Inflammatory macrophage treated with lipopolysaccharide for 1 hour (primary cell): ENCODE data around the gene SERPINB2.
"Not testable (repeated sequence)": the region's sequence is repeated elsewhere in the genome, so short reads cannot be mapped to it uniquely, and the experiment has no call there.

Source experiments
- DNase-seq, 2 donors: peaks; one replicate each; pipeline ENCODE4 v3.0.0-alpha.2; 2020 to 2022

SERPINB2 gene

DNA sequence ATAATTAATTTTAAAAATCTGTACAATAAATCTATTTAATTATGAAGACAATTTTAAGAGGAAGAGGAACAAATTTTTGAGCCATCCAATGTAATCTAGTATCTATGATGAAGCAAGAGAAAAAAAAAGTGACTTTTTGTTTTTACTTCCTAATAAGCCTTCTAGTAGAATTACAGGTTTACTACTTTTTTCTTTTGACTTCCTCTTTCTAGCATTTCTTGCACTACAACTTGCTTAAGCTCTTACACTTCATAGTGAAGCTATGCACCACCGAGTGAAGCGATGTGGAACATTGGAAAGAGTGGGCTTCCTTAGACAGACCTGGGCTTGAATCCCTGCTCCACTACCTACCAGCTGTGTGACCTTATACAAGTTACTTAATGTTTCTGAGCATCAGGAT, 2.1 kb downstream of the SERPINB2 start:
- peak; percentile 68 to 77 for DNase-seq

DNA sequence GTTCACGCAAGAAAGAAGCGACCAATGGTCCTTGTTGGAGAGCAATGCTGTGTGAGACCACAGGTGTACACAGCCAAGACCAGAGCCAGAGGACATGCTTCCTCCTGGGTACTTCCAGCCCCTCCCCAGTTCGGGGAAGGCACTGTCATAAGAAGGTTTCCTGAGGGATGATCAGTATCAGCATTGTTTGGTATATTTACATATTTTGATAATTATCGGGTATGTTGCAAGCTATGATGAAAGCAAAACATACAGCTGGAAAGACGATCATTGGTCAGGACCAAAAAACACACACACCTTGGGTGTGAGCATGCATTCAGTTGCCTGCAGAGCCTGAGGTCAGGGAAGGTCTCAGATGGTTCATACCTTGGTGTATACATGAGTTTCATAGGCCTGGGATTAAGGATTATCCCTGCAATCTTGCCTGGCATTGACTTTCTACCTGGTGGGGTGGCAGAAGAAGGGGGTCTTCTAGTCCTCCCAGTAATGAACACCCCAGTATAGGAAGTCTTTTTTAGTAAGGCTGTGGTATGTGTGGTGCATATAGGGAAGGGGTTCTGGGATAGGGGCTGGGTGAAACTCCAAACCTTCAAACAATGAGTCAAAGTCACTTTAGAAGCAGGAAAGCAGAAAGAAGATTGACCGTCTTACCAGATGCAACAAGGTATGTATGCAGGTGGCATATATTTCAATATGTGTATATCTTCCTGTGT, 2.9 kb downstream of the SERPINB2 start:
- DNase-seq: no peak

DNA sequence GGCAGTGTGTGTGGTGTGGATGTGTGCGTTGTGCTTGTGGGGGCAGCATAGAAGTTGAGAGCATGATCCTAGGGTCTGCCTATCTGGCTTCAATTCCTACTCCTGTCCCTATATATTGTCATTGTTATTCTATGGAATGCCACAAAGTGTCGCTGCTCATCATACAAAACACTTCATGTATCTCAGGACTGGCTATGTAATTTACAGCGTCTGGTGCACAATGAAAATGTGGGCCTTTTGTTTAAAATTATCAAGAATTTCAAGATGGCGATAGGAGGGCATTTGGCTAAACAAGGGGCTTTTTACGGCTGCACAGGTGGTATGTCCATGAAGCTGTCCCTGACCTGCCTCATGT, 3.4 kb downstream of the SERPINB2 start:
- DNase-seq: peak in 1 of 2 donors; percentile 34

DNA sequence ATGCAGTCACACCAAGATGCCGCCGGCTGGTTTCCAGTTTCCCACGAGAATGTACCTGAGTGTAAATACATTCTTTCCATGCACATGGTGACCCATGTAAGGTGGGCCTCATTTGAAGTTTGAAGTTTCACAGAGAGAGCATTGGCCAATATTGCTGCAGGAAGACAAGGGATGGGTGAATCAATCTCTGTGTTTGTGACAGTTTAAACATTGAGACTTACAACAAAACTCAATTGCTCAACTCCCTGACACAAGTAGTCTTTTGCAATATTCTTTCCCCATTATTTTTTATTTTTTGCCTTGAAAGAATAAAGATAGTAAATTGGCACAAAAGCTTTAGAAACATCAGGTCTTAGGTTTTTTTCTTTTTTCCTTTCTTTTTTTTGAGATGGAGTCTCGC, 5.1 kb downstream of the SERPINB2 start:
- peak; percentile 52 to 74 for DNase-seq

DNA sequence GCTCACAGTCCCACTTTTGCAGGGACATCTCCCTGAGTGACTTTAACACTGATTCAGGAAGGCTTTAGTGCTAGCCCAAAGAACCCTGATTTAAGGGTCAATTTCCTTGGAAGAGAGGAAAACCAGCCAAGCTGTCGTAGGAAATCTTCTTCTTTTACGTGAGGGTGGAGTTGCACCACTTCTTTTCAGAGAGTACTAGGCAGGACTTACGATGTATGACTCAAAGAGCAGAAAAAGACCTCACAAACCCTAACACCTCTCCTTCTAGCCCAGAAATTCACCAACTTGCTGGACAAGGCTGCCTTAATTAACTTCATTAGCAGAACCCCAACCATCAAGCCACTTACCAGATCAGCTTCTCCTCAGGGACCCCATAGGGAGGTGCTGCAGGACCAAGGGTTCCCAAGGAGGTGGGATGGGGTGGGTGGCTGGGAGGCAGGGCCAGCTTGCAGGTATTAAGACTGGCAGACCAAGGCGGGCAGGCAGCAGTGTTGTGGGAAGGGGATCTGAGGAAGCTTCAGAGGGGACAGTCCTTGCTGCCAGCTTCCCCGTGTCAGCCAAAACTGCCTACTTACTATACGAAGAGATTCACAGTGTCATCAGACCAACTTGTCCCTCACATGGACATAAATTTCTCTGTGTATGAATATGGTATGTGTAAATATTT, 6.7 kb downstream of the SERPINB2 start:
- DNase-seq: no peak

DNA sequence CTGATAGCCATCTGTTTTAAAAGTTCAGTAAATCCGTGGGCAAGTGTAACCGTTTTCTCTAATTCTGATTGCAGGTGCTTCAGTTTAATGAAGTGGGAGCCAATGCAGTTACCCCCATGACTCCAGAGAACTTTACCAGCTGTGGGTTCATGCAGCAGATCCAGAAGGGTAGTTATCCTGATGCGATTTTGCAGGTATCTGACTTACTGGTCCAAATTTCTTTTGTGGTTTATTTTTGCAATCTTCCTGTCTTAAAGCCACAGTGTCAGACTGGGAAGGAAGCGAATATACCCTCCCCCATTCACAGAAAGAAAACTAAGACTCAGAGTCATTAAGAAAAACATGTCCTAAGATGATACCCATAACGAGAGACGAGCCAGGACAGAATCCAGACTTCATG, 7.7 kb downstream of the SERPINB2 start:
- DNase-seq: no peak

DNA sequence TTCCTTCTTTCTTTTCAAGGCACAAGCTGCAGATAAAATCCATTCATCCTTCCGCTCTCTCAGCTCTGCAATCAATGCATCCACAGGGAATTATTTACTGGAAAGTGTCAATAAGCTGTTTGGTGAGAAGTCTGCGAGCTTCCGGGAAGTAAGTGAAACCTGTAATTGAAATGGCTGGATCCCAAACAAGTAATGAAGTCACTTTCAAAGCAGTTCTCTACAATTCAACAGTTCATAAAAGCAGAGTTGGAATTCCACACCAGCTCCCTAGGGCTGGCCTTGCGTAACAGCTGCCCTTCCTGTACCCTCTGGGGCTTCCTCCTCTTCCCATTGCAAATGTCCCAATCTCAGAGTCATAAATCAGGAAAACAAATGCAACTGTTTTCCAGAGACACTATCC, 9.6 kb downstream of the SERPINB2 start:
- DNase-seq: no peak

DNA sequence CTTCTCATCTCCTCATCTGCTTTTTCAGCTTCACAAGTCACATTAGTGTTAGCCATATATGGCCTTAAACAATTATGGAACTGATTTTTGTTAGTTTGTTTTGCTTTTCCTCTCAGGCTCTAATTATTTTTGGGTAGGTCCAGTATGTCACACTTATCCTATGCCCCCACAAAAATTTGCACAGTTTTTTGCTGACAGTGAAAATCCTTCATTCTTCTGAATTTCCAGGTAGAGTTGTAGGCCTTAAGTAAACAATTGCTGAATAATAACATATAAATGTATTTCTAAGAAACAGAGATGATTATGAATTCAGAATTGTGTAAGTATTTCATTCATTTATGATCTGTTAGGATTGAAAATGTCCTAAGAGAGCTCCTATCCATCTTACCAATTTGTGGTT, 11.7 kb downstream of the SERPINB2 start:
- DNase-seq: no peak

DNA sequence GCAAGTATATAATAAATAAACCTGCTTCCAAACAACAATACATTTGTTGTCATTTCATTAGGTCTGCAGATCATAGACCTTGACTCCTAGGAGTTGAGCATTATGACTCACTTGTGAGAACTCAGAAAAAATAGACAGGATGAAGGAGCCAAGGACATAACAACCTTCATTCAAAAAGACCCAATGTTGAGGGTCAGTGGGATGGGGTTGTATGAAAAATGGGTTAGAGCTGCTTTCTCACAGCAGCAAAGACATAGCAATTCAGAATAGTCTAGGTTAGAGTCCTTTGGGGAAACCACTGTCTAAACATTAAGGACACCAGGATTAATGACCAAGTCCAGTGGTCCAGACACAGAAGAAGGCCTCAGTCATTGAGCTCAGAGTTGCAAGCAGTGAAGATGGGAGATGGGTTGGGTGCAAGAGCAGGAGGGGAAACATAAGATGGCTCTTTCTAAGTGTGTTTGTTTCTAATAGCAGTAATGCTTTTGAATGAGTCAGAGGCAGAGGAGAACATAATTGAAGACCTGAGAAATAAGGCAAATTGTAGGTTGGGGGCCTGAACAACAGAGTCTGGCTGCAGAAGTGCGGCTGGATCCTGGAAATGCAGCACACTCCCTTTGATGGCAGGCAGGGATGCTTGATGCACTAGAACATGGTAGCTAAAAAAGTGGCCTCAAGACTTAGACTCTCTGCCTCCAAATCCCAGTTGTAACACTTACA, 16.5 kb downstream of the SERPINB2 start:
- DNase-seq: no peak

DNA sequence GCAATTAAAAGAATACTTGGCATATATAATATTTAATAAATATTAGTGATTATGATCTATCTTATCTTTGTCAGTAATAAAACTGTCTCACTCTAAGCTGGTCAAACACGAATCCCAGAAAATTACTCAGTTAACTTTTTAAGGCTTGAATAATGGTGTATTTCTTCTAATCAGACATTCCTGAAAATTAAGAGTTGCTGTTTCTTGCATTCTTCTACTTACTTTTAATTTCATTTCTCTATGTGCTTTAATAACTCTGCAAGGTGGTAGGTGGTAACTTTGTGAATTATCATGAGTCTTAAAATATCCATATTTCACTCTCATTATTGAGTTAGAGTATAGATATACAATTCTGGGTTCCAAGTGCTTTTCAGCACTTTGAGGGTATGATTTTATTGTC, 17.2 kb downstream of the SERPINB2 start:
- DNase-seq: no peak

DNA sequence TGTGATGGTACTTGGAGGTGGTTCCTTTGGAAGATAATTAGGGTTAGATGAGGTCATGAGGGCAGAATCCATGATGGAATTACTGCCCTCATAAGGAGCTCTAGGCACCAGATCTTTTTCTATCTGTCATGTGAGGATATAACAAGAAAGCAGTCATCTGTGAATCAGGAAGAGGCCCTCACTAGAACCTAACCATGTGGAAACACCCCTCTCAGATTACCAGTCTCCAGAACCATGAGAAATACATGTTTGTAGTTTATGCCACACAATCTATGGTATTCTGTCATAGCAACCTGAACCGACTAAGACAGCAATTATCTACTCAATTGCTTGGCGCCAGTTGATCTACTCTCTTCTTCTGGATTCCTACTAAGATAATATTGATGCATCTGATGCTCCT, 17.9 kb downstream of the SERPINB2 start:
- DNase-seq: no peak

DNA sequence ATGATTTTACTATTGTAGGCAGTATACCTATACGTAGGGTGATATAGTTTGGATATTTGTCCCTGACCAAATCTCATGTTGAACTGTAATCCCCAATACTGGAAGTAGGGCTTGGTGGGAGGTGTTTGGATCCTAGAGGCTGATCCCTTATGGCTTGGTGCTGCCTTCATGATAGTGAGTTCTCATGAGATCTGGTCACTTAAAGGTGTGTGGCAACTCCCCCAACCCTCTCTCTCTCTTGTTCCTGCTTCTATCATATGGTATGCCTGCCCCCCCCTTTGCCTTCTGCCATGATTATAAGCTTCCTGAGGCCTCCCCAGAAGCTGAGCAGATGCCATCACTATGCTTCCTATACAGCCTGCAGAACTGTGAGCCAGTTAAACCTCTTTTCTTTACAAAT, 18.6 kb downstream of the SERPINB2 start:
- no peak for DNase-seq

DNA sequence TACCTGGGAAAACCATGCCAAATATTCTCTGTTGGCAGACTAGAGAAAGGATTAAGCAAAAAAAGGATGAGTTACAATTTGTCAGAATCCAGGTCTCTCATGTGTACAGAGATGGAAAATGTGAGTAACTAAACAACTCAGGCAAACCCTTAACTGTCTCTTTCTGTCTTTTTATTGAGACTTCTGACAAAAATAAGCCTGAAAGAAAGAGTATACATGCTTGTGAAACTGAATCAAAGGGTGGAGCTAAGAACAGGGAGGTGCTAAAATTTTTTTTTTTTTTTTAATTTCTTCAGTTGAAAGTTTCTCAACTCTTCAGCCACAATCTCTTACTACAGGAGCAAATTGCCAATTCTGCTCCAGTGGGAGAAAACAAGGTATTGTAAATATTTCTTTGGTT, 20.2 kb downstream of the SERPINB2 start, which contains the start of gene SERPINB10:
Gene SERPINB10, plus strand, starts transcription at position 295 of the 400 bp plus-strand sequence. CDS start 7,553 bp downstream, outside the sequence.
- DNase-seq: peak in 1 of 2 donors; percentile 34

DNA sequence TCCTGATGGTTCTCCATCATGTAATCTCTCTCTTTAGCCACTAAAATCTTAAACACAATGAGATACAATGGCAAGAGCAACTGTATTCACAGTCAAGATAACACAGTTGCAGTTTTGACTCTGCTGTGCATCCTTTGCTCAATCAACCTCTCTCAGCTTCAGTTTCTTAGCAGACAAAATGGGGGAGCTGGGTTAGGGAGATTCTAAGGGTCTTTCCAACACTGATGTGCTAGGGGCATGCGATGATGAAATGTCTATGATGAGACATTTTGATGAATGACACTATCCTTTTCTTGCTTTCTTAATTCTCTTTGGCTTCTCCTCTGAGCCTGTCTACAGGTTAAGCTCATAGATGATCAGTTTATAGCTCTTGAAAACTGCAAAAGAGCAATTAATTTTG, 21.4 kb downstream of the SERPINB2 start:
- DNase-seq: no peak

DNA sequence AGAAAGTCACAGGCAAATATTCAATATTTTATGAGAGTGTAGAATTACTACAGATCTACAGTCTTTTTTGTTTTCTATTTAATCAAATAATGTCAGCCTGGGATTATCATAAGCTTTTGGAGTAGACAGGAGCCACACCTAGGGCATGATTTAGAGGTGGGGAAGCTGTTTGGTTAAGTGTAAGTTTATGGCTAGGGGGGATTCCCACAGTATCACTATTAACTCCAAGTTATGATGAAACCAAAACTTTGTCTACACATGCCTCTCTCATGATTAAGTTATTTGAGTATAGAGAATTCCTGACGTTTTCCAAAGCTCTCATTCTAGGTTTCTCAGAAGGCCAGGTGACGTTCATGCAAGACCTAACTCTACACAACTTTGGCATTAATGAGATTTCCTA, 22.4 kb downstream of the SERPINB2 start:
- no peak for DNase-seq

DNA sequence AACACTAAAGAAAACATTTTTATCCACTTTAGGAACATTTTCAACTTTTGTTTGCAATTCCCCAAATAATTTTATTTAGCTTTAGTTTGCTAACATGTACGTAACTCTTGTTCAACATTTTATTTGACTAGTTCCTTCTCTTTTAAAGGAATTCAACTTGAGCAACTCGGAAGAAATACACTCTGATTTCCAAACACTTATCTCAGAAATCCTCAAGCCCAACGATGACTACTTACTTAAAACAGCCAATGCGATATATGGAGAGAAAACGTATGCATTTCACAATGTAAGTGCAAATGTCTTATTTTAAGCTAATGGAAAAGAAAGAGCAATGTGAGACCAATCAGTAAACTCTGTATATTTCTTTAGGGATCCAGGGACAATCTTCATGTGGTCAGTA, 30.3 kb downstream of the SERPINB2 start:
- peak; percentile 60 to 70 for DNase-seq

DNA sequence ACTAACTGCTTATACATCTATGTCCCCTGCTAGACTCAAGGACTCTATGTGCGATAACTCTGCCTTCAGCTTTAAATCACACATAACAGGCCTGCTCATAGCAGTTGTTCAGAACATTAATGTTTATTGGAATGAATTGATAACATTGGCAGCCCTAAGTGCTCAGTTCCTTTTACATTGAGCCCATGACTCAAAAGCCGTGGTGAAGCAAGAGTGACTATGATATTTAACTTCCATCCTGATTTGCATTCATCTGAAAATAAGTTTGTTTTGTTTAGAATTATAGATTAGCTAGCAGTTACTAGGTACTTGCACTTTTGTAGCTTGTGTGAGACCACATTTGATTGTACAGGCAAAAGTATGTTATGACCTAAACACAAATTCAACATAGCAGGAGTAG, 34.5 kb downstream of the SERPINB2 start:
- DNase-seq: no peak

DNA sequence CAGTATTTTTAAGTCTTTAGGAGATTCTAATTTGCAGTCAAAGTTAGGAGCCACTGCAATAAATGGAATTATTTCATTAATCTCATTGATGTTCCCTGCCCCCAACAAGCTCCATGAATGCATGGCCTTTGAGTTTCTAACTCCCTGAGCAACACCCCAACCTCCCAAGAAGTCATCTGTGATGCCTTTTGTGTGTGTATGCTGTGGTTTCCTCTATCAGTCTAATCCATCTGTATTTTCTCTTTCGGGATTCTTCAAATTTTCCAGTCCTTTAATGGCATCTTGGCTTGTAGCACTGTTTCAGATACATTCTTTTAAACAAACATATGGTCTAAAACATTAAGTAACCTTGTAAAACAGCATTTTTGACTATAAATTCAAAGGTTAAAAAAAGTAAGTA, 37.0 kb downstream of the SERPINB2 start:
- no peak for DNase-seq

DNA sequence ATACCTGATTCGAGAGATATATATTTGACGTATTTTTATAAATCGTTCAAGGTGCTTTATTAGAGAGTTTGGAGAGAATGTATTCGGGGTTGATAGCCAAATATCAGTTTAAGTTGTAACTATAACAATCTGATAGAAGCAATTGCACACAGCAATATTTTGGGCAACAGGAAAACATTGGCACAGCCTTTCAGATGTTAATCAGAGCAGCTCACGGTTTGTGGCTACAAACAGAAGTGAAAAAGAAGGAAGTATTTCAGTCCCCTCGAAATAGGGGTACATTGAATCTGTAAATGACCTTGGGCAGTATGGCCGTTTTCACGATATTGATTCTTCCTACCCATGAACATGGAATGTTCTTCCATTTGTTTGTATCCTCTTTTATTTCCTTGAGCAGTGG, 40.8 kb downstream of the SERPINB2 start:
- no peak for DNase-seq

DNA sequence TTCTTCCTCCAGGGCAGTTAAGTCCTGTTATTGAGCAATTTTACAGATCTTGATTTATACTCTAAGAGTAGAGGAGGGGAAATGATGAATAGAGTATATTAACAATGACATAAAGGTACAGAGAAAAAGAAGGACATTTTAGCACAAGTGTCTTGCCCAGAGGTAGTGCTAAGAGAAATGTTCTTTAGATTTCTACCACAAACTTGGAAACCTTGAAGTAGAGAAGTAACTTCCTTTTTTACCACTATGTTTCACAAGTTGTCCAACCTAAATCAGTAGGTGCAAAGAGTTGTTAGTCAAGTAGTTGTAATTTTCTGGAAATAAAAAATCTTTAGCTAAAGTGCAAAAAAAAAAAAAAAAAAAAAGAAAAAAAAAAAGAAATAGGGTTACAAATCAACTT, 41.9 kb downstream of the SERPINB2 start:
- DNase-seq: not testable (repeated sequence)

DNA sequence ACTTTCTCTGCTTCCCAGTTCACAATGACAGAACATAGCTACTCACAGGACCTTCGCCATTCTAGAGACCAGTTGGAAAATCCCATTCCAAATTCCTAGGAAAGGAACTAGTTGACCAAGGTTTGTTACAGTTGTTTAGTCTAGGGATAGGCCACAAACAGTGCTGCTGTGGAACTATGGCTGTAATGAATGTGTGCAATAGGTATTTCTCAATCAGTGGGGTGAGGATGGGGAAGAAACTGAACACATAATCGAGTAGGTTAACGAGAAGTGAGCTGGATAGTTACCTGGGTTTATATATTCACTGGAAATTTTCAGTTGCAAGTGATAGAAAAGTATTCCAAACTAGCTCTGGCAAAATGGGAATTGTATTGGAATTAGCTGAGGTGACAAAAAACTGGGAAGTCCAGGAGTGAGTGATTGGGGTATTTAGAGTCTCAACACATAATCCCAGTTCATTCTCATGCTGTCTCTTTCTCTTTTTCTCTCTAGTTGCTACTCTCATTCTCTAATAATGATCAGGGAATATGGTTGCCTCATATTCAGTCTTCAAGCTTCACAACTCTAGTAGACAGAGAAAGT, 43.4 kb downstream of the SERPINB2 start:
- DNase-seq: peak; percentile 36 to 59

DNA sequence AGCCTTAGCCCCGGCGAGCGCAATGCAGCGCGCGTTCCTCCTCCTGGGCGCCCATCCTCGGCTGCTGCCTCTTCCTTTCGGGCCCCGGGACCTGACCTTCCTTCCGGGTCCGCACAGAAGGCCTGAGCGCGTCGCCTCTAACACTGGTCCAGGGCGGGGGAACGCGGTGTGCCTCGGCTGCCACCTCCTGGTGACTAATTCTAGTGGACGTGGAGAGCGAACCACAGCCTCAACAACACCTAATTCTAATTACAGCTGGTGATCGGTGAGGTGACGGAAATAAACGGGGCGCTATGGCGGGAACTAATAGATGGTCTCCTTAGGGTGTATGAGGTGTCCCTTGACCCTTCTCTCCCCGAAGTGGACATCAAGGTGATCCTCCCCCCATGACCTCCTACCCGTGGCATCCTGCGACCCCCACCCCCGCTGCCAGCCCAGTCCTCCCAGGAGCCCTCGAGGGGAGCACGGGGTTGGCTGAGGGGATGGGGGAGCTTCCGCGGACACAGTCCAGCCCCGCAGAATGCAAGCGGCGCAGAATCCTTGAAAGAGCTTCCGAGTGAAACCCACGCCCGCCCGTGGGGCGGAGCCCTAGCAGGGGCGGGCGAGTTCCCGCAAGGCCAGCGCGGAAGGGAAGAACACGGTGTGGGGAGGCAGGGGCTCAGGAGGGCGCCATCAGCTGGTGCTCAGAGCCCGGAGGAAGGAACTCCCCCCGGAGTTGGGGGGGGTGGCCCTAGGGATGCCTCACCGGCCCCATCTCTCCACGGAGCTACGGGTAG, 48.8 kb downstream of the SERPINB2 start:
- DNase-seq: peak; percentile 77 to 90

DNA sequence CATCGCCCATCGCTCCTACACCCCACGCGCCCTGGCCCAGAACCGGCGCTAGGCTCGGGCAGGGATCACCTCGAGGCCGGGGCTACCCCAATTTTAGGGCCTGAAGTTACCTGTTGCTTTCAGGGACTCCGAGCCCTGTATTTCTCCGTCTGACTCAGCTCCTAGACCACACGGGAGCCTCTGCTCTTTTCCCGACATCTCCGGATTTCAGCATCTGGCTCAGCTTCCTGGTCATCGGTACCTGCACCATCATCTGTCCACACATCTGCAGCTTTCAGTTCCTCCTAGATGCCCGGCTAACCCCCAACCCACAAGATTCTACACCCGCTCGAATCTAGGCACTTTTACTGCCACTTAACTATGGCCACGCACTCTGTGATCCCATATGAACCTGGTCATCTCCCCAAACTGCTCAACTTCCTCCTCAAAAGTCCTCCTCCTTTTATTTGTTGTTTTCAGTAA, 49.5 kb downstream of the SERPINB2 start:
- no peak for DNase-seq
